ENCODE measurements around the gene DMRTA1.
"Not testable (repeated sequence)": the region's sequence is repeated elsewhere in the genome, so short reads cannot be mapped to it uniquely, and the experiment has no call there.

Gene DMRTA1, protein sequence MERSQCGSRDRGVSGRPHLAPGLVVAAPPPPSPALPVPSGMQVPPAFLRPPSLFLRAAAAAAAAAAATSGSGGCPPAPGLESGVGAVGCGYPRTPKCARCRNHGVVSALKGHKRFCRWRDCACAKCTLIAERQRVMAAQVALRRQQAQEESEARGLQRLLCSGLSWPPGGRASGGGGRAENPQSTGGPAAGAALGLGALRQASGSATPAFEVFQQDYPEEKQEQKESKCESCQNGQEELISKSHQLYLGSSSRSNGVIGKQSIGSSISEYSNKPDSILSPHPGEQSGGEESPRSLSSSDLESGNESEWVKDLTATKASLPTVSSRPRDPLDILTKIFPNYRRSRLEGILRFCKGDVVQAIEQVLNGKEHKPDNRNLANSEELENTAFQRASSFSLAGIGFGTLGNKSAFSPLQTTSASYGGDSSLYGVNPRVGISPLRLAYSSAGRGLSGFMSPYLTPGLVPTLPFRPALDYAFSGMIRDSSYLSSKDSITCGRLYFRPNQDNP

DNA sequence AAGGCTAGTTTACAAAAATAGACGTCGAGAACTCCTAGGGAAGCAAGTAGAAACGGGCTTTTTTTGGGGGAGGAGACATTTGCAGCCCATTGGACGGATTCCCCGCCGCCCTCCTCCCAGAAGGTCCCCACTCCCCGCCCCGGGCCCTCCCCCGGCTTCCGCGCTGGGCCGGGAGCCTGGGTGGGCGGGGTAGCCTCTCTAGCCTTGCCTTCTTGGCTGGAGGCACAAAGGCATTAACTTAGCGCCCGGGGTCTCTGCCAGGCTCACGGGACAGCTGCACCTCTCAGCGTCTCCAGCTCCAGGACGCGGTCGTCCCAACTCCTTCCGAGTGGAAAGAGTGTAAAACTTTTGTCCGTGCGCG lies at the start of gene DMRTA1:
DMRTA1 (plus strand) TSS at position 236 of the 361 bp plus-strand sequence. CDS start 242 bp downstream, outside the sequence.
- DNase-seq: peak; percentile 25

DNA sequence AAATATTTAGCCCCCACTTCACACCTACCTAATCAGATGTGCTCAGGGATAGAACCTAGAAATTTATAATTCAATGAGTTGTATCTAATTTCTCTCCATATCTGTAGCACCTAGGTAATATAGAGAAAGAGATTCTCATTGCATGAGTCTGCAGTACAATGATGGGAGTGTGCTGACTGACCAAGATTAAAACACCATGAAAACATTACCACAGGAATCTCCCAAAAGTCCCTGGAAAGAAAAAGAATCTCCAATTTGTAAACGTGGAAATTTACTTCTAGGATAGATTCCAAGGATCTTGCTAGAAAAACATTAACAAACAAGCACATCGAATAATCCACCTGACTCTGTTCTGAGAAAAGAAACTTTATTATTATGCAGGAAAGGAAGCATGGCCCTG lies 45.0 kb upstream of the DMRTA1 start:
- DNase-seq: no peak

DNA sequence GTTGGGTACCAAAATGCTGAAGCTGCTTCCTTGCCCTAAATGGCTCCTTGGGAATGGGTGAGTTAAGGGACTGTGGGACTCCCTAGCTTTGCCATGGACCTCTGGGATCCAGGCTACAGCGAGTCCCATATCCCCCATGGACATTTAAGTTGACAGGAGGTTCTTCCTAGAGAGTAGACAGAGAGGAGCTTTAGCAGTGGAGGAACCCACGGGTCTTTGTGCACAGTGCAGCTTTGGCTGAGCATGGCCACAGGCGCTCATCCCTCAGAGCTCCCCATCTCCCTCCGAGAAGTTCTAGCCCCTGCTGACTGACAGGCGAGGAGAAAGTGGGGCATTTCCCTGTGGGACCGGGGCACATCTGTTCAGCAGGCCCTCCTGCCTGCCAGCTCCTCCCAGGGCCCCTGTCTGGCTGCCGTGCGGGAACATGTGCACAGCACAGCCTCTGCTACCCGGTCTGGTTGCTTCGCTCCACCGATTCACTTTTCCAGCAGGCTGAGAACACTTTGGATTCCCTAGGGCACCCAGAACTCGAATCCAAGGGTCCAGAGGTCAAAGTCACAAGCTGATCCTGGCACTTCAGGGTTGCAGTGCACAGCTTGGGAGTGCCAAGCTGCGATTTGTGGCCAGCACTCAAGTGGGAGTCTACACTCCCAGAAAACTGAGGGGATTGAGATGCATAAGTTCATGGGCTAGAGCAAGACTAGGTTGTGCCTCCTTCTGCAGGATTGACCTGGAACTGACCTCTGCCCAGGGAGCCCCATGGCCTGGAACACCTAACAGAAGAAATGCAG lies 40.6 kb upstream of the DMRTA1 start:
- DNase-seq: no peak

DNA sequence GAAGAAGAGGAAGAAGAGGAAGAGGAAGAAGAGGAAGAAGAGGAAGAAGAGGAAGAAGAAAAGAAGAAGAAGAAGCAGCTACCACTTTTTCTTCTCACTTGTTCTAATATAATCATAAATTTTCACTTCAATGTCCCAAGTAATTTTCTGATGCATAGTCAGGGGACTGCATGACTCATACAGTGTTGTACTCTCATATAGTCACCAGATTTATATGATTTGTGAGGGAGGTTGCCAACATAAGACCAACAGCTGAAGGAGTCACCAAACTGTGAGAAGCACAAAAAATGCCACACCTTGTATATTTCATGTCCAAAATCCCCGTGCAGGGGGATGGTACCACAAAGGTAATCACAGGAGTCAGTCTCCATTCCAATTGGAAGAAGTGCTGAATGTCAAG lies 32.7 kb upstream of the DMRTA1 start:
- DNase-seq: no peak

DNA sequence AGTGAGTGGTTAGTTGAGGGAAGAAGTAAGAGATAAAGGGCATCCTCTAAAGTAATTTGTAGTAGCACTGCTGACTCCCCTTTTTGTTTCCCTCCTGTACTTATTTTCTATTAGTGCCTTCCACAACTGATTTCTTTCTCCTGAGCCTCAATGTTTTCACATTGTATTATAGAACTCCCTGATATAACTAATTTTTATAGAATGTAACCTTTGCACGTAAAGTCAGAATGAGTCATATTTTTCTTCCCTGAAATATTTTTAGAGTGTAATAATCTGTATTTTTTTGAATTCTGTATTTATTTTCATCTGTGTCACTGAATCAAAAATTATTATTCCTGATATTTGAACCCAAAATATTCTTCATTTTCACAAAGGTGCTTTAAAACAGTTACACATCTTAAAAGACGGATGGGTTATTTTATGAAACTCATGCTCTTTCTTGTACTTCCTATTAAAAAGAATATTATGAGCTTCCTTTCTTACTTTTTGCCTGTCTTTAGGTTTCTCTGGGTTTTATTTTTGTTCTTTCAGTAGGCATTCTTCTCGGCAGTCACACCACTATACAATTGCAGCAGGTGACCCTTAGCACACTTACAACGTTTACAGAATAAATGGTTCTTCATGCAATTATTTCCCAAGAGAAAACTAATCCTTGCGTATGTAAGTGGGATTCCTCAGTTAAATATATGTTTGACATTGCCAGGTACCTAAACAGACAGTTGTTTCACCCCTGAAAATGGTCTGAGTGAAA lies 30.5 kb upstream of the DMRTA1 start:
- DNase-seq: no peak

DNA sequence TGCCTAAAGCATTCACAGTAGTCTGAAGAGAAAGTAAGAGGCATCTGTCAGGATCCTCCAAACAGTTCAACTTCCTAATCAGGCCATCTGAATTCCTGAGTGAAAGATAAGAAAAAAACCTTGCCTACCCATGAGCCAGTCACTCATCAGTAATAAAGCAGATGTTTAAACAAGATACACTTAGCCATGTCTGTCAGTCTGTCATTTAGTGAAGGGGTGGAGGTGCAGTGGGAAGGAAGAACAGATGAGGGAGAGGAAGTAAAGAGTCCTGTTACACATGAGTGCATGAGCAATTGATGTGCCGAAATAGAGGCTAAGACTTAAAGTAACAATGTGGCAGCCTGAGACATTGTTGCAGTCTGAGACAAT lies 29.9 kb upstream of the DMRTA1 start:
- DNase-seq: no peak

DNA sequence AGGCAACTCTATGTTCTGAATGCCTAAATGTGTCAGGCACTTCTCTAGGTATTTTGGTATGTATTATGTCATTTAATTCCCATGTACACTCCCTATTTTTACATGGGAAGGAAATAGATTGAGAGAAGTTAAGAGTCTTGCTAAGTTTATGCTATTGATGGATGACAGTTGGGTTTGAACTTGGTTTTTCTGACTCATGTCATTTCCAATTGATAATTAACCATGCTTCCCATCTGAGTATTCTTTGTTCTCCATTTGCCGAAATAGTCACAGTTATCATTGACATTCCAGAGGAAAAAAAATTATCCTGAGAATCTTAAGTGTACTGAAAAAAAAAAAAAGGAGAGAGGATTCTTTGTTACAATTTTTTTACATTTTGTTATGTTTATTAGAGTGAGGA lies 23.1 kb upstream of the DMRTA1 start:
- DNase-seq: no peak

DNA sequence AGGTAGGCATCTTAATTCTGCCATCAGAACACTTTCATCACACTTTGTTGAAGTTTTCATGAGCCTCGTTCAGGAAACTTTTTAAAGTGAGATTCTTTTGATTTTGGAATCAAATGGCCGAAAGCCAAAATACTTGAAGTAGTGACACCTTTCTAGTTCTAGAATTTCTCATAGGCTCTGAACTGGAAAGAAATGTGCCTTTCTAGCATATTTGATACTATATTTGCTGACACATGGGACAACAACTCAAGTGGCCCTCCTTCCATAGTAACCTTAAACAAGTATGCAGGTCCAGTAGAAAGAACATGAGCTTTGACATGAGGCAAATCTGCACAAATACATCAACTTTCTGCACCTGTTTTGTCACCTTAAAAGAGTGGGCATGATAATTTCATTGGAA lies 22.0 kb upstream of the DMRTA1 start:
- DNase-seq: no peak

DNA sequence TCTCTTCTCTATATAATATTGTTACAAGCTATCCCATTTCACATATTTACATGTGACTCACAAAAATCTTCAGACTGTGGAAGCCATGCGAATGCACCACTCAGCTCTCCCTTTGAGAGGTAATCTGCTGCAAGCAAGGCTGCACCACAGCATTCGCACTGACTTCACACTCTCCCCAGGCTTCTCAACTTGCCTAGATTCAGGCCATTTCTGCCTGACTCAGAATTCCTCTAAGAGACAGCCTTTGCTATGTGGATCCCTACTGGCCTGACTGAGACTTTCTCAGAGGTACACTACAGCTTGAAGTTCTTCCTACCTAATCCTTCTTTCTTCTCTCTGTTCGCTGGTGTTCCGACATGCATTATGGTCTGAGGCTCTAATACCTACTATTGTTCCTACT lies 21.1 kb upstream of the DMRTA1 start:
- no peak for DNase-seq

DNA sequence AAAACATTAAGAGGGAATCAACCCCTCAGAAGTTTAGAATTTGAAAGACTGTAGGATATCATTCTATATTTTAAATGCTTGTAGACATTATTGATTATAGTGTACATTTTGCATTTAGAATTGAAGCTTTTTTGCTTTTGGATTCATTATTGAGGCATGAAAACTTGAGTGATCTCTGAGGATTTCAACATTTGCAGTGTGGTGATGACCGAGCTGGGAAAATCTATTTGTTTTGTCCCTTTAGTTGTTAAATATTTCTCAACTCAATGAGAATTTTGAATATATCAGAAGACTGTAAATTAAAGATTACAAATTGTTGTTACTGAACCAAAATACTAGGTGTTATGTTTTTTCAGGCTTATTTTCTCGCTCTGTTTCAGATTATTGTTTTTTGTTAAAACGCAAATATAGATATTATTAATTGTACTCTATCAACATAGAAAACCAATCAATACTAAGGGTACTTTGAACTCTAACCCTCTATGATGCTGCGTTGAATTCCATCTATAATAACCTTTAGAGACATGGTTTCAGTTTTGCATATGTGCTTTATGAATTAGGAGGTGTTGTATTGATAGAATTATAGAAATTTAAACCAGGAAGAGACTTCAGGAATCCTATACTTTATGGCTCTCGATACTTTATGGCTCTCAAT lies 19.3 kb upstream of the DMRTA1 start:
- DNase-seq: no peak

DNA sequence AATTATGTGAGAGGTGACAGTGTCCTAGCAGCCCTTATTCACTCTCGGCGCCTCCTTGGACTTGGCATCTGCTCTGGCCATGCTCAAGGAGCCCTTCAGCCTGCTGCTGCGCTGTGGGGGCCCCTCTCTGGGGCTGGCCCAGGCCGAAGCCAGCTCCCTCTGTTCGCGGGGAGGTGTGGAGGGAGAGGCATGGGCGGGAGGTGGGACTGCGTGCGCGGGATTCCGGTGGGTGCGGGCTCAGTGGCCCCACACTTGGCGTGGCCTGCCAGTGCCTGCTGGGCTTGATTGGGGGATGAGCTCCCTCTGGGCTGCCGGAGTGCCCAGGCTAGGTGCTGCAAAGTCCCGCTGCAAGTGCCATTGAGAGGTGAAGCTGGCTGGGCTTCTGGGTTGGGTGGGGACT lies 12.9 kb upstream of the DMRTA1 start:
- DNase-seq: no peak

DNA sequence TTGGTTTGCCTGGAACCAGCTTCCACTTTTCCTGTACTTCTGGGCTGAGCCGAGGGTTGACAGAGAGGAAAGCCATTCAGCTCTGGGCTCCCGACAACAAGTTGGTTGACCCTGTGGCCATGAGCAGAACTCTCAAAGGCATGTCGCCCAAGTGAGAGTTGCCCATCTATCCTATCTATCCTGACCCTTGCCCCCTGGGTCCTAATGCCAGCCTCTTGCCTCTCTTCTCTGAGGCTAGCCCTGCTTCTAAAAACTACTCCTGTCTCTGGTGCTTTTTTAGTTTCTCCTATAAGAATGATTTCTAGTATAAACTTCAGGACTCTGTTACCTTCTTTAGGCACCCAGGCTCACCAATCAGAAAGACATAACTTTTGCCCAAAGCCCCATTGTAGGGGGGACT lies 11.4 kb upstream of the DMRTA1 start:
- not testable (repeated sequence) for DNase-seq

DNA sequence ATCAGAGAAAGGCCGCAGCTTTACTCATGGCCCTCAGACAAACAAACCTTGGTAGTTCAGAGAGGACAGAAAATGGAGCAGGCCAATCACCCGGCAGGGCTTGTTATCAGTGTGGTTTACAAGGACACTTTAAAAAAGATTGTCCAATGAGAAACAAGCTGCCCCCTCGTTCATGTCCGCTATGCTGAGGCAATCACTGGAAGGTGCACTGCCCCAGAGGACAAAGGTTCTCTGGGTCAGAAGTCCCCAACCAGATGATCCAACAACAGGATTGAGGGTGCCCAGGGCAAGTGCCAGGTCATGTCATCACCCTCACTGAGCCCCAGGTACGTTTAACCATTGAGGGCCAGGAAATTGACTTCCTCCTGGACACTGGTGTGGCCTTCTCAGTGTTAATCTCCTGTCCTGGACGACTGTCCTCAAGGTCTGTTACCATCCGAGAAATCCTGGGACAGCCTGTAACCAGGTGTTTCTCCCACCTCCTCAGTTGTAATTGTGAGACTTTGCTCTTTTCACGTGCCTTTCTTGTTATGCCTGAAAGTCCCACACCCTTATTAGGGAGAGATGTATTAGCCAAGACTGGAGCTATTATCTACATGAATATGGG lies 9.1 kb upstream of the DMRTA1 start:
- not testable (repeated sequence) for DNase-seq

DNA sequence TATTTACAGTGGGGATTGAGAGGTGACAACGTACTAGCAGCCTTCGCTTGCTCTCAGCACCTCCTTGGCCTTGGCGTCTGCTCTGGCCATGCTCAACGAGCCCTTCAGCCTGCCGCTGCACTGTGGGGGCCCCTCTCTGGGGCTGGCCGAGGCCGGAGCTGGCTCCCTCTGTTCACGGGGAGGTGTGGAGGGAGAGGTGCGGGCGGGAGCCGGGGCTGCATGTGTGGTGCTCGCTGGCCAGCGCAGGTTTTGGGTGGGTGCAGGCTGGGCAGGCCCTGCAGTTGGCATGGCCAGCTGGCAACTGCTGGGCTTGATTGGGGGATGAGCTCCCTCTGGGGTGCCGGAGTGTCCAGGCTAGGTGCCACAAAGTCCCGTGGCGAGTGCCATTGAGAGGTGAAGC lies 5.8 kb upstream of the DMRTA1 start:
- no peak for DNase-seq

DNA sequence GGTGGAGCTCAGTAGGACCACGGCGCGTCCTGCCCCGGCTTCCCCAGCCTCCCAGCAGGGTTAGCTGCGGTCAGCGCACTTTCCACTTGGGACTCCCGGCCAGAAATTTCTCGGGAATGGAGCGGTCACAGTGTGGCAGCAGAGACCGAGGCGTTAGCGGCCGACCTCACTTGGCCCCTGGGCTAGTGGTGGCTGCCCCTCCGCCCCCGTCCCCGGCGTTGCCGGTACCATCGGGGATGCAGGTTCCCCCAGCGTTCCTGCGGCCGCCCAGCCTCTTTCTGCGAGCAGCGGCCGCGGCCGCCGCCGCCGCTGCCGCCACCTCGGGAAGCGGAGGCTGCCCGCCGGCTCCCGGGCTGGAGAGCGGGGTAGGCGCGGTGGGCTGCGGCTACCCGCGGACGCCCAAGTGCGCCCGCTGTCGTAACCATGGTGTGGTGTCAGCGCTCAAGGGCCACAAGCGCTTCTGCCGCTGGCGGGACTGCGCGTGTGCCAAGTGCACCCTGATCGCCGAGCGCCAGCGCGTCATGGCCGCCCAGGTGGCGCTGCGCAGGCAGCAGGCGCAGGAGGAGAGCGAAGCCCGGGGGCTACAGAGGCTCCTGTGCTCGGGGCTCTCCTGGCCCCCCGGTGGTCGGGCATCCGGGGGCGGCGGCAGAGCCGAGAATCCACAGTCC lies 460 bp downstream of the DMRTA1 start:
- DNase-seq: no peak

DNA sequence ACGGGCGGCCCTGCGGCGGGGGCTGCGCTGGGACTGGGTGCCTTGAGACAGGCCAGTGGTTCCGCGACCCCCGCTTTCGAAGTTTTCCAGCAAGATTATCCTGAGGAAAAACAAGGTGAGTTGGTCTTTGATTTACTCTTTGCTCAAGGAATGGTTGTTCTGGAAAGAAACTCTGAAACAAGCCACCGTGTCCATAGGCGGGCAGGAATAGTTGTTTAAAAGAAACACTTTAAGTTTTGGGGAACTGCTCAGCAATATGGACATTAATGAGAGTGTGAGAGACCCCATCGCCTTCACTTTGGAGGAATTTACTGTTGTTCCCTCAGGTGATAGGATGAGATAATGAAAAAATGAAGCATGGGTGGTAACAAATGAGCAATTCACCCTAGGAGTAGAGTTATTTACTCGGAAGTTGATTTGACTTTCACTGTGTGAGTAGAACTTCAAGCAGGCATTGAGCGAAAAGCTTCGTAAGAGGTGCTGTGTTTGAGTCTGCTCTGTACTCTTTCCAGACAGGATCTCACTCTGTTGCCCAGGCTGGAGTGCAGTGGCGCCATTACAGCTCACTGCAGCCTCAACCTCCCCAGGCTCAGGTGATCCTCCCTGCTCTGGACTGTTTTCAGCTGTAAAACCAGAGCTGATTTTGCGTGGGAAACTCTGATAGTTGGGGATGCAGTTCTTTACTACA lies 1.1 kb downstream of the DMRTA1 start:
- no peak for DNase-seq

DNA sequence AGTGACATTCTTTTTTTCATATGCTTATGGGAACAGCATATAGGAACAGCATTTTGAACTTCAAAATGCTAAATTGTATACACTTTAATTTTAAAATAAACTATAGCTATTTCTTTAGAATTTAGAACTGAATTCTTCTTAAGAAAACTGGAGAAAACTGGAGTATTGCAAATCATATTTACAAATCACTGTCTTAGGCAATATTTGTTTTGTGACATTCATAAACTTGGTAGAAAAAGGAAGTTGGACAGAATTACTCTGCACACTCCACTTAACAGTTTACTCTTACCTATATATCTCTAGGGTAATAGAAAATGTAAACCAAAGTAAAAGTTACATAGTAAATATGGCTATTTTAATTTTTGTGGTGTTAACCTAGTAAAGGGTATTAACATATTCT lies 3.1 kb downstream of the DMRTA1 start:
- no peak for DNase-seq

DNA sequence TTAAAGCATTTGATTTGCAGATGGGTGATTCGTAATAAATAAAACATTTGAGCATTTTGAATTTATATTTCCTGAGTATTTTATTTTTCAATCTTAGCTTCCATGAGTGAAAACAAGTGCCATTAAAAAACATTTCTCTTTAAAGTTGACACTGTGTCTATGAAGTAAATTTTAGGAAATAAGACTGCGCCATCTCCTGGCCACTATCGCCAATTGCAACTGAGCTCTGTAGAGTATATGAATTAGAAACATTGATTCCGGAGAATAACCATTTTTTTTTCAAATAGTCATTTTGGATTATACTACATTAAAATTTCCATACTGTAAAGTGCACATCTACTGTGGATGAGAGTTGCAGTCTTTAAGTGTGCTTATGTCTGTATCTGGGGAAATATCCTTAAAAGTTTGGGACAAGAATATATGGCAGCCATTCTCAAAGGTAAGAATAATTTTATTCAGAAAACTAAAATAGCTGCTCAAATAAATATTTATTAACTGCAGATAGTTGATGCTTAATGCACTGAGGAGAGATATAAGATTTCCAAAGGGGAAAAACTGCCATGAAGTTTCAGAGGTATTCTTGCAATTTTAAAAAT lies 5.9 kb downstream of the DMRTA1 start:
- no peak for DNase-seq

DNA sequence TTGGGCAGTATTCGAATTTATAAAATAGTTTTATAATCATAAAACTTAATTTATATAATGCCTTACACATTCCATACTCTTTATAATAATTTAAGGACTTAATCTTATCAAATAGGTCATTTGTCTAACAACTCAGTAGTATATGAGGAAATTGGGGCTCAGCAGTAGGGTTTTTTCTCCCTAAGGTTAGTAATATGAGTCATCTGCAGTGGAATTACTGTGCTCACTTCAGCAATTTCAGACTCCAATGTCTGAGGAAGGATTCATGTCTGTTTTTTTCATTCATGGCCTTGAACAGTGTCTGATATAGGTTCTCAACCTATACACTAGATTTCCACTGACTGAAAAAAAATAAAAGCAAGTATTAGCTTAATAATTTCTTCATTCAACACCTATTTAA lies 7.4 kb downstream of the DMRTA1 start:
- no peak for DNase-seq

DNA sequence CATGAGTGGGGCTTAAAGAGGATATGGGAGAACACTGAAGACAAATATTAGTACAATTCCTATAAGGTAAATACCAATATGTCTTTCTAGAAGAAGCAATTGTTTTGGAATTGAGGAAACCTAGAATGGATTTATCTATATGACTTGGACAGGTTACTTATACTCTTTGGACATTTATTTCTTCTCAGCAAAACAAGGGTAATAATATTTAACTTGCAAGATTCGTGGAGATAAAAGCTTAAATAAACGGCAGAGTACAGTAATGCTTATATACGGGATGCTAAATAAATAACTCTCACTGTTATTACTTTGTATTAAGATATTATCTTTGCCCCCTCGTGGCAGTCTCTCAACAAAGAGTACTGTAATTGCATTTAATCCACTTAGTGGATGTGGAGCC lies 8.6 kb downstream of the DMRTA1 start:
- no peak for DNase-seq

DNA sequence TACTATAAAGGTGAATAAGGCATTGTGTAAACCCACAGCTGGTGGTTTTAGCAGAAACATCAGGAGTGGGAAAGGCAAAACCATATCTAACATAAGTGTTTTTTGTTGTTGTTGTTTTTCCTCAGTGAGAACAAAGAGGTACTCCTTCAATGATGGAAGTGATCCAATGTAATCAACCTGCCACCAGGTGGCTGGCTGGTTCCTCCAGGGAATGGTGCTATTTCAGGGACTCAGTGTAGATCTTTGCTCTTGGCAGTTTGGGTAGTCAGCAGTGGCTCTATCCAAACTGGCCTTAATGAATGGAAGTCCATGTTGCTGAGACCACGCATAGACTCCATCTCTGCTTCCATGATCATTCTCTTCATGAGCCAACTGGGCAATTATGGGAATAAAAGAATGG lies 10.8 kb downstream of the DMRTA1 start:
- DNase-seq: no peak
